ENCODE measurements around the gene PALB2.
"Not testable (repeated sequence)": the region's sequence is repeated elsewhere in the genome, so short reads cannot be mapped to it uniquely, and the experiment has no call there.

PALB2 gene

DNA sequence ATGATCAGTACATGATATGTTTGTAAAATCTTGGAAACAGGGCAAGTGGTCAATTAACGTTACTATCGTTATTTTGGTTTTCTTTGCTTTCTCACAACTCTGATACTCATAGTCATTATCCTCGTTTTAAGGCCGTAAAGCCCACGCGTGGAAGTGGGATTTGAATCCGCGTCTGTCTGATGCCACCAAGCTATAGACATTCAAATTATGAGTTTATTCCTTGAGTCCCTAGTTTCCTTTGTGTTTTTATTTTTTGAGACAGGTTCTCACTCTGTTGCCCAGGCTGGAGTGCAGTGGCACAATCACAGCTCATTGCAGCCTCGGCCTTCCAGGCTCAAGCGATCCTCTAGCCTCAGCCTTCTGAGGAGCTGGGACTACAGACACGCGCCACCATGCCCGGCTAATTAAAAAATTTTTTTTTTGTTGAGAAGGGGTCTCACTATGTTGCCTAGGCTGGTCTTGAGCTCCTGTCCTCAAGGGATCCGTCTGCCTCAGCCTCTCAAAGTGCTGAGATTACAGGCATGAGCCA, 1.2 kb upstream of the PALB2 start:
- DNase-seq, result no peak

DNA sequence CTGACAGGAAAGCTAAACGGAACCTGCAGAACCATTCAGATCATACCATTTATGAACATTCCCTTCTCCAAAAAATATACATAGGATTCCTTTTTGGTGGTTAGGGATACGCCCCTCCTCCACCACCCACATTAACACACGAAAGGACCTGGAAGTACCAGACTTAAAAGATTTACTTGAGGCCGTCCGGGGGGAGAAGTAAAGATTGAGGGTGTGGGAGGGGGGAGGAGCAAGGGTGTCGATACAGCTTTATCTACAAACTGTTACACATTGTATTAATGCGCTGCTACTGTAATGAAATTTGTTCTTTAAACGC, 537 bp downstream of the PALB2 start:
- DNase-seq, result no peak

- no peak for DNase-seq
Measured at GRCh38 chr16:23635958-23636357, 5.2 kb downstream of the PALB2 start.

GRCh38 chr16:23634461-23635036, 6.6 kb downstream of the PALB2 start:
- no peak for DNase-seq

DNA sequence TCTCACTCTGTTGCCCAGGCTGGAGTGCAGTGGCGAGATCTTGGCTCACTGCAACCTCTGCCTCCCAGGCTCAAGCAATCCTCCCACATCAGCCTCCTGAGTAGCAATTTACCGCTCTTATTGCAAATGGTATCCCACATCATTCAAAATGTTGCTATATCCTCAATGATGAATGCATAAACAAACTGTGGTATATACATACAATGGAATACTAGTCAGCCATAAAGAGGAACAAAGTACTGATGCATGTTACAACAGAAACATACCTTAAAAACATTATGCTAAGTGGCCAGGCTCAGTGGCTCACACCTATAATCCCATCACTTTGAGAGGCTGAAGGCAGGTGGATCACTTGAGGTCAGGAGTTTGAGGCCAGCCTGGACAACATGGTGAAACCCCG, 9.2 kb downstream of the PALB2 start:
- DNase-seq, result not testable (repeated sequence)

DNA sequence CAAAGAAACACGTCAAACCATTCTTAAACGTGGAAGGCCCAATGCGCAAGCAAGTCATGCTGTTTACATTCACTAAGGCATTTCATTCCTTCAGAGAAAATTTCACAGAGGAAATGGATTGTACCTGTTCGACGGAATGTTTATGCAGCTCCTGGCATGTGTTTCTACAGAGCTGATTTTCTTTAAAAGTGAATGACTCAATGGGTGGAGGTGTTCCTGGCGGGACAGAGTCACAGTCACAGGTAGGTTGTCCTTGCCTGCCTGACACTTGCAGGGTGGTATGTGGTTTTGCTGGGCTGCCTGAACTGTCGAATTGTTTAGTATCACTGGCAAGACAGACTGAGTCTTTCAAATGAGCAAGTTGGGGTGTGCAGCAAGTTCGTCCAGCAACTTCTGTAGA, 11.6 kb downstream of the PALB2 start:
- no peak for DNase-seq

DNA sequence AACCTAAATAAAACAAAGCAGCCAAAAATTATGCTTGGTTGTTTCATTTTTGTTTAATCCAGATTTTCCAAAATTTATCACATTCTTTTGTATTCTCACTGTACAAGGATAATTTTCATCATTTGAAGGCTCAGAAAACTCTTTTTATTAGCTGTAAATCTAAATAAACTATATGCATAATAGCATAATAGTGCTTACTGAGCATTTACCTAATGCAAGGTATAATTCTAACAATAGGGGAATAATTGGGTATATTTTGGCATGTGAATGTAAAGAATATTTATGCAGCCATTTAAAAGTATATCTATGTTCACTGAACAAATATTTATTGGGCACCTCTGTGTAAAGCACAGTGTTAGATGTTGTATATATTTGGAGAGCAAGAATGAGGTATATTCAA, 17.0 kb downstream of the PALB2 start:
- no peak for DNase-seq

GRCh38 chr16:23615805-23616204, 25.3 kb downstream of the PALB2 start:
- DNase-seq, result no peak

DNA sequence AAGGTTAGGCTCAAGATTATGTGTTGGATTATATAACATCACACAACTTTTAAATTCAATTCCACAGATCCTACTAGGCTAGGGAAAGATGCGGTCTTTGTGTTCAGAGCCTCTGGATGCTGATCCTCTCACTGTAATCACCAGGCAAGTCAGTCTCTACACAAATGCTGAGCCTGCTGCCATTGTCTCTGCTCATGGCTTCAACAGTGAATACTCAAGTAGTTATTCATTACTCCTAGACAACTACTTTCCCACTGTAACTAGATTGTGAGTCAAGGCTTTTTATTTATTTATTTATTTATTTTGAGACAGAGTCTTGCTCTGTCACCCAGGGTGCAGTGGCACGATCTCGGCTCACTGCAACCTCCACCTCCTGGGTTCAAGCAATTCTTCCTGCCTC, 29.2 kb downstream of the PALB2 start:
- DNase-seq, result no peak

DNA sequence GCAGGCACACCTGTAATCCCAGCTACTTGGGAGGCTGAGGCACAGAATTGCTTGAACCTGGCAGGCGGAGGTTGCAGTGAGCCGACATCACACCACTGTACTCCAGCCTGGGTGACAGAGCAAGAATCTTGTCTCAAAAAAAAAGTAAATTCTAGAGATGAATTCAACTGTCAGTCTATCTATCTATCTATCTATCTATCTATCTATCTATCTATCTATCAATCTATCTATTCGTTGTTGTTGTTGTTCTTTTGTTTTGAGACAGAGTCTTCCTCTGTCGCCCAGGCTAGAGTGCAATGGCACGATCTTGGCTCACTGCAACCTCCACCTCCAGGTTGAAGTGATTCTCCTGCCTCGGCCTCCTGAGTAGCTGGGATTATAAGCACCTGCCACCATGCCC, 30.2 kb downstream of the PALB2 start:
- DNase-seq, result not testable (repeated sequence)

DNA sequence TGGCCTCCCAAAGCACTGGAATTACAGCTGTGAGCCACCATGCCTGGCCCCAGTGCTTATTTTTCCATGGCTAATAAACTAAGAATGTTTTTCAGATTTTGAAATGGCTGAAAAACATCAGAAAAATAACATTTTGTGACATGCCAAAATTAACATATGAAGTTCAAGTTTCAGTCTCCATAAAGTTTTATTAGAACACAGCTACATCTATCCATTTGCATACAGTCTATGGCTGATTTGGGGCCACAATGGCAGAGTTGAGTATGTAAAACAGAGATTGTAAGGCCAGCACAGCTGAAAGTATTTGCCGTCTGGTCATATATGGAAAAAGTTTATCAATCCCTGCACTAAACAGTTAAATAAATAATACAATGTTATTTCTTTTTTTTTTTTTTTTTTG, 31.2 kb downstream of the PALB2 start:
- no peak for DNase-seq

- no peak for DNase-seq
Measured at GRCh38 chr16:23608194-23608593, 32.9 kb downstream of the PALB2 start.

GRCh38 chr16:23607726-23608125, 33.4 kb downstream of the PALB2 start:
- no peak for DNase-seq

DNA sequence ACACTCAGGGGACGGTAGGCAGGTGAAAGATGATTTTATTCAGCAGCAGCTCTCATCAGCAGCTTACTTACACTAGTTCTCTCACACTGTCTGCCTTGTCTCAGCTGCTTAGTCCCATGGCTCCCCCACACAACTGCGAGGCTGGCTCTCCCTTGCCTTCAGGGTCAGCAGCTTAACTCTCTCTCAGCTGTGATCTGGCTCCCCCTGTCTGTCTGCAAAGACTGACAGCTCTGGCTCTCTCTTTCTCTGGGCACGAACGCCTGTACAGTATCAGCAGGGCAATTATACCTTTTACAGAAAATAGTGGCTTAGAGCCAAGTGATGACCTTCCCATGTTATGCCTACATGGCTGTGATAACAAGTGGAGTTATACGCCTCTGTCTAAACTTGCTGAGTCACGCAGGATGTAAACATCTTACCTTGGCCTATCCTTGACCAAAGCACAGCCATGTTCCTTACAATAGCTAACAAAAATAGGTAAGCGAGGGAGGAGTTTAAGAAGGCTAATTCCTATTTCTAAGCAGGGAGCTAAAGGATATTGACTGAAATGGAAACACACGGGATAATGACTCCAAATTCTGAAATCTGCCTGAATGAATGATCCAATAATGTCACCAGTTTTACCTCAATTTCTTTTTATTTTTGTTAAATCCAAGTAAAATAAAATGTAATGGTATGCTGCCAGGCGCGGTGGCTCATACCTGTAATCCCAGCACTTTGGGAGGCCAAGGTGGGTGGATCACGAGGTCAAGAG, 43.9 kb downstream of the PALB2 start:
- no peak for DNase-seq

DNA sequence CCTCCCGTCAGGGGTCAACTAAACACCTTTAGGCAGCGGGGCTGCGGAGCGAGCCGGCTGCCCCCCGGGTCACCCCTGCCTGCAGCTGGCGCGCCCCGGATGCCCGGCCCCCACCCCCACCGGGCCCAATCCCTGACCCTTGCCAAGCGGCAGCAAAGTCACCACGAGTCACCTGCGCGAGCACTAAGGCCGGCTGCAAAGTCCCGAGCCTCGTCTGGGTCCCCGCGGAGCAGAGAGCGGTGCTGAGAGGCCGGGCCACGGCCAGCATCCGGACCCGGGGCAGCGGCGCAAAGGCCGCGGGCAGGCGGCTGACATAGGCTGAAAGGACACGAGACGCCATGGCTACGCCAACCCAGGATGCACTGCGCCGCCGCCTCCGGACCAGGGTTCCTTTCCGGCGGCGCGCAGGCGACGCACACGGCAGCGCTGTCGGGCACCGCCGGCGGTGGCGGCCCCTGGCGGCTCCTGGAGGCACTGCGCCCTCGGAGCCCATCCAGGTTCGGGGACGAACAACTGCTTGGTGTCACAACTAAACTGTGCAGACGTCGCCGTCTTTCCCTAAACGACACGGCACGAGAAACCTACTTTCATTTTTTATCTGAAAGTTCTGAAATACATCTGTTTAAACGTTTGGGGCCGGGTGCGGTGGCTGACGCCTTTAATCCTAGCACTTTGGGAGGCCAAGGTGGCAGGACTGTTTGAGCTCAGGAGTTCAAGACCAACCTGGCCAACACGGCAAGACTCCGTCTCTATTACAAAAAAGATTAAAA, 45.0 kb downstream of the PALB2 start, which contains the start of gene NDUFAB1:
NDUFAB1 (minus strand) TSS at position 366 of the 770 bp plus-strand sequence; CDS start at position 340, 26 bp downstream.
- DNase-seq, result peak; percentile 89

DNA sequence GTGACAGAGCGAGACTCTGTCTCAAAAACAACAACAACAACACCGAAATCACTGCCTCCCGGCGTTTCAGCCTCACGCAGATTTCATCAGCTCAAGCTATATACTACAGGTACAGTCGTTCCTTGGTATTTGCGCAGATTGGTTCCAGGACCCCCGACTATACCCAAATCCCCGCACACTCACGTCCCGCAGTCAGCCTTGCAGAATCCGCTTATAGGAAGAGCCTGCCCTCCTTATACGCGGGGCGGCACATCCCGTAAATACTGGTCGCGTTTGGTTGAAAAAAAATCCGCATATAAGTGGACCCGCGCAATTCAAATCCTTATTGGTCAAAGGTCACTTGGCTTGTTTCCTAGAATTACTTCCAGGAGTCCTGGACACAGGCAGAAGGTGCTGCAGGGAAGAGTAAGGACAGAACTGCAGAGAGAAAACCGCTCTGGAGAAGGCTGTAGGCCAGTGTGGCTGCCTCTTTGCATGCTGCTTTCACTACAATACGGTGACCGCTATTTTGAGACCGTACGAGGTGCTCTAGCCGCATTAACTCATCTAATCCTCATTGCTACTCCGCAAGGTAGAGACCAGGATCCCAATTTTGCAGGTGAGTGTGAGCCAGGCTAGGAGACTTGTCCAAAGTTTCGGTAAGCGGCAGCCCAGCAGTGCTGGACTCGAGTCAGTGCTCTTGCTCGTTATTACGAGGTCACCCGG, 45.7 kb downstream of the PALB2 start:
- no peak for DNase-seq

- no peak for DNase-seq
Measured at GRCh38 chr16:23594186-23594585, 46.9 kb downstream of the PALB2 start.

DNA sequence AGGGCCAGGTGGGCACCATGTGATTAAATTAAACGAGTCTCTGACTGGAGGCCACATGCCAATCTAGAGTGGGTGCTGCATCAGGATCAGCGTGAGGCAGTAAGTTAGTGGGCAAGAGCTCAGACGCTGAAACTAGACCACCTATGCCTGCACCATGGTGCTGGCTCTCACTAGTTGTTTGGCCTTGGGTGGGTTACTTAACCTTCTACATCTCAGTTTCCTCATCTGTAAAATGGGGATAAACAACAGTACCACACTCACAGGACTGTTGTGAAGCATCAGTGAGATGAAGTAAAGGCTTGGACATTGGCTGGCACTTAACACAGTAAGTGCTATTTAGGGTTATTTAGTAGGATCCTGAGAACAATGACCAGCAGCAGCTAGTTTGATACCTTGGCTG, 50.9 kb downstream of the PALB2 start:
- DNase-seq, result no peak

DNA sequence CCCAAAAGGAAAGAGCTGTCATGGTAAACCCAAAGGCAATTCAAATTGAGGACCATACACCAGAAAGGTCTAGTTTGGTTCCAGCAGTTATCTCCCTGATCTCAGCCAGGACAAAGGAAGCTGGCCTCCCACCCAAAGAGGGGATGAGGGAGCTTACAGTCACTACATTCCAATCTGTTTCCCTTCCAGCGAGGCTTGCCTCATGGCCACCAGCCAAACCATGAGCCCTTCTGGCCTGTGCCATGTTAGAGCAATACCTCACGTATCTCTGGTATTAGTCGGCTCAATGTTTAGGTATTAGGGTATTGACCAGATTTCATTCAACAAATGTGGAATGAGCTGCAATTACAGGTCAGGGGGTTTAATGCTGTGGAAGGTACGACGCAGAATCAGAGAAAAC, 53.4 kb downstream of the PALB2 start:
- DNase-seq, result no peak

- no peak for DNase-seq
Measured at GRCh38 chr16:23584186-23585076, 56.7 kb downstream of the PALB2 start.

DNA sequence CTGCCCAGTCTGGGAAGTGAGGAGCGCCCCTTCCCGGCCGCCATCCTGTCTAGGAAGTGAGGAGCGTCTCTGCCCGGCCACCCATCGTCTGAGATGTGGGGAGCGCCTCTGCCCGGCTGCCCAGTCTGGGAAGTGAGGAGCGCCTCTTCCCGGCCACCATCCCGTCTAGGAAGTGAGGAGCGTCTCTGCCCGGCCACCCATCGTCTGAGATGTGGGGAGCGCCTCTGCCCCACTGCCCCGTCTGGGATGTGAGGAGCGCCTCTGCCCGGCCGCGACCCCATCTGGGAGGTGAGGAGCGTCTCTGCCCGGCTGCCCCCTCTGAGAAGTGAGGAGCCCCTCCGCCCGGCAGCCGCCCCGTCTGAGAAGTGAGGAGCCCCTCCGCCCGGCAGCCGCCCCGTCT, 57.8 kb downstream of the PALB2 start:
- not testable (repeated sequence) for DNase-seq

DNA sequence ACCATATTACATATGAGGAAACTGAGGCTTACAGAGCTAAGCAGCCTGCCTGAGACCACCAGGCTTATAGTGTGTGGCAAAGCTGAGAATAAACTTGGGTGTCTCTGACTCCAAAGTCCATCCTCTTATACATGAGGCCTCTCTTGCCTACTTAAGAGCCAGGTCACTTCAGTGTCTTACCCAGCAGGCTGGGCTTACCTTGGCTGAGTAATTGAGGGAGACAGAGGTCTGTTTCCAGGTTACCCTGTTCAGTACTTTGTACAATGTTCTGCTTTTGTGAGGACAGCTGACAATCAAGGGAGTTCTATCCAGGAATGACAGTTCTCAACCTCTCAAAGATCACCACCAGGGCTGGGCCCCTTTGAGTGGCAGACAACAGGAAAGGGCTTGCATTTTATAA, 59.3 kb downstream of the PALB2 start:
- no peak for DNase-seq
